Glutamatergic neuron (in vitro differentiated cells): ENCODE data around the gene MACROD1. TPM values are rescaled to one million over a fixed set of nuclear protein-coding genes. Genes with fewer than 3 reads are reported as not detected.
"Not testable (repeated sequence)": the region's sequence is repeated elsewhere in the genome, so short reads cannot be mapped to it uniquely, and the experiment has no call there.

Experiments used
- DNase-seq: peaks from one replicate; pipeline ENCODE4 v3.0.0; 2022
- H3K27ac Mint-ChIP-seq: one replicate; pipeline ENCODE4 v1.8.0; 2020; ENCODE audit warnings: mild to moderate bottlenecking, mixed read lengths, inconsistent platforms; ENCODE audit not compliant: unreplicated experiment
- H3K27me3 Mint-ChIP-seq: one replicate; pipeline ENCODE4 v1.8.0; 2020; ENCODE audit warnings: mild to moderate bottlenecking, moderate library complexity, mixed read lengths, inconsistent platforms; ENCODE audit not compliant: unreplicated experiment
- H3K36me3 Mint-ChIP-seq: one replicate; pipeline ENCODE4 v1.8.0; 2020; ENCODE audit warnings: mild to moderate bottlenecking, mixed read lengths, inconsistent platforms; ENCODE audit not compliant: unreplicated experiment
- H3K4me1 Mint-ChIP-seq: one replicate; pipeline ENCODE4 v1.8.0; 2020; ENCODE audit warnings: mild to moderate bottlenecking, low read depth, mixed read lengths, inconsistent platforms; ENCODE audit not compliant: unreplicated experiment
- H3K4me3 Mint-ChIP-seq: one replicate; pipeline ENCODE4 v1.8.0; 2020; ENCODE audit warnings: mild to moderate bottlenecking, mixed read lengths, inconsistent platforms; ENCODE audit not compliant: unreplicated experiment
- H3K9me3 Mint-ChIP-seq: one replicate; pipeline ENCODE4 v1.8.0; 2020; ENCODE audit warnings: mild to moderate bottlenecking, moderate library complexity, mixed read lengths, inconsistent platforms; ENCODE audit not compliant: unreplicated experiment
- total RNA-seq: library from RNA; stranded (reverse); fragmentation: NEBNext Ultra II Directional; extraction: Animal tissue kit (Norgen Biotek cat#: 25700); gene quantifications from one replicate; pipeline ENCODE4 v1.2.1, GENCODE V29; 2021; ENCODE audit not compliant: unreplicated experiment
- TF ChIP-seq, protein P1 (sequence below): fragments of 200-600 bp; sonication (generic); IDR thresholded peaks from one replicate; pipeline ENCODE4 v1.5.0; 2021; ENCODE audit not compliant: partially characterized antibody, unreplicated experiment

Gene MACROD1
- total RNA-seq, 1 donor from 2014 or later = 12.7 TPM

DNA sequence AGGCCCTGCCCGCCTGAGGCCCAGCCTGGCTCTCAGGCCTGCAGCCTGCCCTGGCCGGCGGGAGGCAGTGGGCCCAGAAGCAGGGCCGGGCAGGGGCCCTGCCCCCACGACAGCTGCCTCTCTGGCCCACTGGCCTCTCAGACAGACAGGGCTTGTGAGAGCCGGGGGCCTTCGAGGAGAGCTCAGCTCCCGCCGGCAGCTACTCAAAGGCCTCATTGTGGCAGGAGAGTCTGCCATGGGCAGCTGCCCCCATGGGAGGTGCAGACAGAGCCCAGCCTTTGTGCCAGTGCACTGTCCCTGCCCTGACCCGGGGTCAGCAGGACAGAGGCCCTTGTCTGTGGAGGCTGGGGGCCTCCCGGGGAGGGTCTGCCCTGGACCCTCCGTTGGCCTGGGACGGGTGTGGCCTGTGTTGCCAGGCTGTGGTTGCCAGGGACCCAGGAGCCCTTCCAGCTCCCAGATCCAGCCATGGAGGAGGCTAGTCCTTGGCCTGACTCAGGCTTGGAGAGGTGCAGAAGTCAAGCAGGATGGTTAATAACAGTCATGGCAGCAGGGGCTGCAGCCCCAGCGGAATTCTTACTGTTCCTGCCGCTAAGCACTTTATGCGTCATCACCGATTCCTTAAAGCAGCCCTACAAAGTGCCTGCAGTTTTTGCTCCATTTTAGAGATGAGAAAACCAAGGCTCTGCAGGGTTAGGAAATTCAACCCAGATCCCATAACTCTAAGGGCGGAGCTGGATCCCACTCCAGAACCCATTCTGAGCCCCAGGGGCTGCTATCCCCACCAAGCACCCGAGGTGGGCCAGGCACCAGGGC is 117.7 kb downstream of the MACROD1 start:
- peaks cover 7% of the 10 kb centered on the region for H3K27me3 Mint-ChIP-seq
- no peaks in the 10 kb centered on the region for H3K9me3 Mint-ChIP-seq
- H3K4me1 Mint-ChIP-seq = peaks cover 5% of the 10 kb centered on the region
- H3K4me3 Mint-ChIP-seq = no peak overlapping the region
- H3K36me3 Mint-ChIP-seq = no peaks in the 10 kb centered on the region
- TF ChIP-seq, protein P1, sequence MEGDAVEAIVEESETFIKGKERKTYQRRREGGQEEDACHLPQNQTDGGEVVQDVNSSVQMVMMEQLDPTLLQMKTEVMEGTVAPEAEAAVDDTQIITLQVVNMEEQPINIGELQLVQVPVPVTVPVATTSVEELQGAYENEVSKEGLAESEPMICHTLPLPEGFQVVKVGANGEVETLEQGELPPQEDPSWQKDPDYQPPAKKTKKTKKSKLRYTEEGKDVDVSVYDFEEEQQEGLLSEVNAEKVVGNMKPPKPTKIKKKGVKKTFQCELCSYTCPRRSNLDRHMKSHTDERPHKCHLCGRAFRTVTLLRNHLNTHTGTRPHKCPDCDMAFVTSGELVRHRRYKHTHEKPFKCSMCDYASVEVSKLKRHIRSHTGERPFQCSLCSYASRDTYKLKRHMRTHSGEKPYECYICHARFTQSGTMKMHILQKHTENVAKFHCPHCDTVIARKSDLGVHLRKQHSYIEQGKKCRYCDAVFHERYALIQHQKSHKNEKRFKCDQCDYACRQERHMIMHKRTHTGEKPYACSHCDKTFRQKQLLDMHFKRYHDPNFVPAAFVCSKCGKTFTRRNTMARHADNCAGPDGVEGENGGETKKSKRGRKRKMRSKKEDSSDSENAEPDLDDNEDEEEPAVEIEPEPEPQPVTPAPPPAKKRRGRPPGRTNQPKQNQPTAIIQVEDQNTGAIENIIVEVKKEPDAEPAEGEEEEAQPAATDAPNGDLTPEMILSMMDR = no peak
- DNase-seq = no peak
- no peak overlapping the region for H3K27ac Mint-ChIP-seq

DNA sequence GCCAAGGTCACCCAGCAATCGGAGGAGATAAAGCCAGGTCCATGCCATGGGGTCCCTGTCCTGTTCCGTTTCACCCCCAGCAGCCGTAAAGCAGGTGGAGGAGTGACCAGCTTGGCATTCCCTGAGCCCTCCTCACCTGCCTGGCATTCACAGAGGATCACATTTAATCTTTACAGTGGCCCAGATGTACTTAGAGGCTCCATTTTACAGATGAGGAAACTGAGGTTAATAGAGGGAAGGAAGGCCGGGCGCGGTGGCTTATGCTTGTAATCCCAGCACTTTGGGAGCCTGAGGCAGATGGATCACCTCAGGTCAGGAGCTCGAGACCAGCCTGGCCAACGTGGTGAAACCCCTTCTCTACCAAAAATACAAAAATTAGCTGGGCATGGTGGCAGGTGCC is 118.5 kb downstream of the MACROD1 start:
- not testable (repeated sequence) for H3K9me3 Mint-ChIP-seq, H3K4me1 Mint-ChIP-seq, H3K36me3 Mint-ChIP-seq, H3K27me3 Mint-ChIP-seq, DNase-seq, H3K27ac Mint-ChIP-seq, H3K4me3 Mint-ChIP-seq

DNA sequence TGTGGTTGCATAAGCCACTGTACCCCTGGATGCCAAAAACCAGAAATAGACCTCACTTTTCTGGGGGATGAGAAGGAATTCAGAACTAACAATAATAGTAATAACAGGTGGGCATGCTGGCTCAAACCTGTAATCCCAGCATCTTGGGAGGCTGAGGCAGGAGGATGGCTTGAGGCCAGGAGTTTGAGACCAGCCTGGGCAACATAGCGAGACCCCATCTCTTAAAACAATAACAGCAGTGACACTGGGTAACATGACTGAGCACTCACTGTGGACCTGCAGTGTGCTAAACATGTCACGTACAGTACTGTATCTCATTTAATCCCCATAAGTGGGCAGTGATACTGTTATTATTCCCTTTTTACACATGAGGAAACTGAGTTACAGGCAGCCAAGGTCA is 120.2 kb downstream of the MACROD1 start:
- Mint-ChIP-seq H3K4me1 (peaks cover 11% of the 10 kb centered on the region), H3K27ac (no peak overlapping the region), H3K9me3 (no peaks in the 10 kb centered on the region), H3K4me3 (no peak overlapping the region), H3K36me3 (no peaks in the 10 kb centered on the region), H3K27me3 (peaks cover 5% of the 10 kb centered on the region)
- DNase-seq = no peak
- TF ChIP-seq, protein P1 = no peak

DNA sequence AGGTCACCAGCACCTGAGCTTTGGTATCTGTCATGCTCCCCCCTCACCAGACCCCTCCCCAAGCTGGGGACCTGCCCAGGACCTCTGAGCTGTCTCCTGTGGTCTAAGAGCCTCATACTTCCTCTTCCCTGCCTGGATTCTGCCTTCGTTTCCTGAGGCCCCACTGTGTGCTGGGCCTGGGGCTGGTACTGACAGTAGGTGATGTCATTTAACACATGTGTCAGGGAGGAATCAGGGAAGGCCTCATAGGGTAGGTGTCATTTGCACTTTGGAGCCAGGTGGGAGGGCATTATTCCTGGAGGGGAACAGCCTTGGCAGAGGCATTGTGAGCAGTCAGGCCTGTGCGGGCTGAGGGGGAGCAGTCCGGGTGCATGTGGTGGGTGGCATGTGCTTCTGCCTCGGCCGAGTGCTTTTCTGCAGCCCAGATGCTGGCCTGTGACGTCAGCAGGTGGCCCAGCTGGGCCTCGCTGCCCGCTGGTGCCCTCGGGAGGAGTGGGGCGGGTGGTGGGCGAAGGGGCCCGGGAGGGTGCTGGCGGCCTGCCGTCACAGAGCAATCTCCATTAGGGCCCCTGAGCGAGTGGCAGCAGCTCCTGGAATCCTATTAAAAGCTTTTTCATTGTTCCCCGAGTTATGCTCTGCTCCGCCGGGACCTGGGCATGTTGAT is 121.1 kb downstream of the MACROD1 start:
- H3K4me1 Mint-ChIP-seq = peaks cover 11% of the 10 kb centered on the region
- H3K27ac Mint-ChIP-seq = no peak overlapping the region
- H3K4me3 Mint-ChIP-seq = no peak overlapping the region
- H3K36me3 Mint-ChIP-seq = no peaks in the 10 kb centered on the region
- TF ChIP-seq, protein P1 = no peak
- no peaks in the 10 kb centered on the region for H3K9me3 Mint-ChIP-seq
- DNase-seq = no peak
- peaks cover 9% of the 10 kb centered on the region for H3K27me3 Mint-ChIP-seq

DNA sequence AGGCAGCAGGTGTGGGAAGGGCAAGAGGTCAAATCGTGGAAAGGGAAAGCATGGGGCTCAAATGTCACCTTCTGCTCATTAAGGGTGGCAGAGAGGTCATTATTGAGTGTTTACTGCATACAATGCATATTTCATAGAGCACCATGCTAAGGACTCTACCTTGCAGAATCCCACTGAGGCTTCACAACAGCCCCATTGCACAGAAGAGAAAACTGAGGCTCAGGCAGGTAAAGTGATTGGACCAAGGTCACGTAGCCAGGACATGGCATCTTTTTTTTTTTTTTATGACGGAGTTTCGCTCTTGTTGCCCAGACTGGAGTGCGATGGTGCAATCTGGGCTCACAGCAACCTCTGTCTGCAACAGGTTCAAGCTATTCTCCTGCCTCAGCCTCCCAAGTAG is 122.4 kb downstream of the MACROD1 start:
- H3K36me3 Mint-ChIP-seq = no peaks in the 10 kb centered on the region
- H3K4me3 Mint-ChIP-seq = no peak overlapping the region
- H3K4me1 Mint-ChIP-seq = peaks cover 11% of the 10 kb centered on the region

More for the DNA sequence above, 122.4 kb downstream of the MACROD1 start:
- TF ChIP-seq, protein P1 = no peak
- H3K27ac Mint-ChIP-seq = no peak overlapping the region
- H3K27me3 Mint-ChIP-seq = peaks cover 9% of the 10 kb centered on the region
- no peak for DNase-seq
- no peaks in the 10 kb centered on the region for H3K9me3 Mint-ChIP-seq
